GM19463 (cell line): ENCODE results near the gene CRTC1.
"Not testable (repeated sequence)": the region's sequence is repeated elsewhere in the genome, so short reads cannot be mapped to it uniquely, and the experiment has no call there.

ENCODE experiments used
- ATAC-seq: cut with Tn5 transposase; IDR thresholded peaks from one replicate; pipeline ENCODE4 v1.9.1; 2021; ENCODE audit warnings: mild to moderate bottlenecking, moderate library complexity; ENCODE audit not compliant: unreplicated experiment

Gene CRTC1

DNA sequence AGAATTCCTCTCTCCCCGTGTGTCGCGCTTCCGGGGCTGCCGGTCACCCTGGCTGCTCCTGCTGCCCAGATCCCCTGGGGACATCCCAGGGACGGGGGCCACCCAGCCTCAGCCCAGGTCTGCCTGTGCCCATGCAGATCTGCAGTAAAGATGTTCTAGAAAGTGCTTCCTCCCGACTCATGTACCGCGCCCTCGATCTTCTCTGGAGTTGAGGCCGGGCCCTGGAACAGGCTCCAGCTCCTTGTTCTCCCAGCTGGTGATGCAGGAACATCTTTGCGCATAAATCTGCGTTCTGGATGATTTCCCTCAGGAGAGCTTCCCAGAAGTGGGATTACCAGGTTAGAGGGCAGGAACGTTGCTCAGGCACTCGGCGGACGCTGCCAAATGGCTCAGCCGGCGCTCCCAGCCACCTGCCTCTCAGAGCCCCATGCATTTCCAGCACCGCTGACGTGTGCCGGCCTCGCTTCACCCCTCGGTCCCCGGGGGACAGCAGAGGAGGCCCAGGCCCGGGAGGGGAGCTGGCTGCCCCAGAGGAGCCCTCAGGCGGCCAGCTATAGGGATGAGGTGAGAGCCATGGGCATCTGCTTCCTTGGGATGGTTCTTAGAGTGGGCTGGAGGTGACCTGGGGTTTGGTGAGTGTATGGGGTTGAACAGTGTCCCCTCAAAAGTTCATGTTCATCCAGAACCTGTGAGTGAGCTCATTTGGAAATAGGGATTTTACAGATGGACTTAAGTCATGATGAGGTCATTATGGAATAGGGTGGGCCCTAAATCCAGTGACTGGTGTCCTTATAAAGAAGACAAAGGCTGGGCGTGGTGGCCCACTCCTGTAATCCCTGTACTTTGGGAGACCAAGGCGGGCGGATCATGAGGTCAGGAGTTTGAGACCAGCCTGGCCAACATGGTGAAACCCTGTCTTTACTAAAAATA is 42.6 kb downstream of the CRTC1 start:
- ATAC-seq = no peak

DNA sequence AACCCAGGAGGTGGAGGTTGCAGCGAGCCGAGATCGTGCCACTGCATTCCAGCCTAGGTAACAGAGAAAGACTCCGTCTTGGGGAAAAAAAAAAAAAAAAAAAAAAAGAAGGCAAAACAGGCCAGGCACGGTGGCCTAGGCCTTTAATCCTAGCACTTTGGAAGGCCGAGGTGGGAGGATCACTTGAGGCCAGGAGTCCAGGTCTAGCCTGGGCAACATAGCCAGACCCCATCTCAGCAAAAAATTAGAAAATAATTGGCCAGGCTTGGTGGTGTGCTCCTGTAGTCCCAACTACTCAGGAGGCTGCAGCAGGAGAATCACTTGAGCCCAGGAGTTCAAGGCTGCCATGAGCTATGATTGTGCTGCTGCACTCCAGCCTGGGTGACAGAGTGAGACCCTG is 43.4 kb downstream of the CRTC1 start:
- ATAC-seq = no peak

- not testable (repeated sequence) for ATAC-seq
Measured at GRCh38 chr19:18727602-18728001, 44.1 kb downstream of the CRTC1 start.

DNA sequence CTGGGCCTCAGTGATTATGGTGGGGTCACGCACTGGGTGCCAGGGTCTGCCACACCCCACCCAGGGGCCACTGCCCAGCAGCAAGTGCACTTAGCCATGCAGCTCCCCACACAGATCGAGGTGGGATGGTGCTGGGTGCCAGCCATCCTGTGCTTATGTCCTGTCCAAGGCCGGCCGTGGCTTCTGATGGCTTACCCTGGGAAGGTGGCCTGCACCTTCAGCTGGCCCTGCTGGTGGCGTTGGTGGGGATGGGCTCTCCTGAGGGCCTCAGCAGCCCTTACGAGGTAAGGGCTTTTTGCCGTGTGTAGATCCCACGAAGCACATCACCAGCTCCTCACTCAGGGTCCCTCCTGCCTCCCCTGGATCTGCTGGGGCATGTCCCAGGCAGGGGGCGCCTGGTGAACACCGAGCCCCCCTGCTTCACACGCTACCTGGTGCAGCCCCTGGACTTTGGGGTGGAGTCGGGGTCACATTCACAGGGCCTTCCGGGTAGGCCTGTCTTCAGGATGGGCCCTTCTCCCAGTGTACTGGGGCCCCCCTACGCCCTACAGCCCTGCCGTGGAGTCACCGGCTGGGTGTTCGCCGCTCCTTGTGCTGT is 46.6 kb downstream of the CRTC1 start:
- ATAC-seq = no peak

DNA sequence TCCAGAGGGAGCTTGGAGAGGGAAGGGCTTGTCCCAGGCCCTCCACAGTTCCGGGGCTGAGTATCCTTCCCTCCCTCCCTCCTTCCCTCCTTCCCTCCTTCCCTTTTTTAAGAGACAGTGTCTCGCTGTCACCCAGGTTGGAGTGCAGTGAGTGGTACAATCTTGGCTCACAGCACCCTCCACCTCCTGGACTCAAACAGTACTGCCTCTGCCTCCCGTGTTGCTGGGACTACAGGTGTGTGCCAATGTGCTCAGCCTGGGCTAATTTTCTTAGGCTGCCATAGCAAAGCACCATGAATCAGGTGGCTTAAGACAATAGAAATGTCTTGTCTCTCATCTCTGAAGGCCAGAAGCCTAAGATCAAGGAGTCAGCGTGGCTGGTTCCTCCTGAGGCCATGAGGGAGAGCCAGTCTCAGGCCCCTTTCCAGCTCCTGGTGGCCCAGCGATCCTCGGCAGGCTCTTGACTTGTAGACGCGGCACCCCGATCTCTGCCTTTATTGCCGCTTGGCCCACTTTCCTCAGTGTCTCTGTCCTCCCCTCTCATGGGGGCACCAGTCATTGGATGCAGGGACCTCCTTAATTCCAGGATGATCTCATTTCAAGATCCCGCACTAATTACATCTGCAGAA is 47.5 kb downstream of the CRTC1 start:
- ATAC-seq = no peak

DNA sequence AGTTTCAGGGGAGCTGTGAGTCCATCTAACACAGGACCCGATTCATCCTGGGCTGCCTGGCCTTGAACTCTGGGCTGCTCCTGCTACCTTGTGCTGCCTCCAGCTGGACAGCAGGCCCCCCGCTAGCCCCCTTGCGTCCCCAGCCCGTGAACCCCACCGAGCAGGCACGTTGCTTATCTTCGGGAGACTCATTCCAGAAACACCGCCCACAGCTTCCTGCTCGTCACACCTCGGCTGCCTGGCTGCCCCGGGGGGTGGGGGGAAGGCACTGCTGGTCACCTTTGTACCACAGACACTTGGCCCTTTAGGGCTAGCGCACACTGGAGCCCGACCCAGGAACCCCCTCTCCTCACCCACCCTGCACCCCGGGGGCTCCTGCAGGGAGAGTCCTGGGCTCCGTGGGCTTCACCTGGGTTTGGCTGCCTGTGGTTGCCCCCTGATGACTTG is 48.1 kb downstream of the CRTC1 start:
- no peak for ATAC-seq

- ATAC-seq = no peak
Measured at GRCh38 chr19:18733196-18733647, 49.7 kb downstream of the CRTC1 start.

DNA sequence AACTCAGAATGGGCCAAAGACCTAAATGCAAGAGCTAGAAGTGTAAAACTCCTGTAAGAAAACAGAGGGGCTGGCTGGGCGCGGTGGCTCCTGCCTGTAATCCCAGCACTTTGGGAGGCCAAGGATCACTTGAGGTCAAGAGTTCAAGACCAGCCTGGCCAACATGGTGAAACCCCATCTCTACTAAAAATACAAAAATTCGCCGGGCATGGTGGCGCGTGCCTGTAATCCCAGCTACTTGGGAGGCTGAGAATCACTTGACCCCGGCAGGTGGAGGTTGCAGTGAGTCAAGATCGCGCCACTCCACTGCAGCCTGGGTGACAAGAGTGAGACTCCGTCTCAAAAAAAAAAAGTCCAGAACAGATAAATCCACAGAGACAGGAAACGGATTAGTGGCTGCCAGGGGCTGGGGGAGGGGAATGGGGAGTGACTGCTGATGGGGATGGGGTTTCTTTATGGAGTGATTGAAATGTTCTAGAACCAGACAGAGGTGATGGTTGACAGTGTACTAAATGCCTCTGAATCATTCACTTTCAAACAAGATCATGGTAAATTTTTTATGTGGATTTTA is 50.4 kb downstream of the CRTC1 start:
- ATAC-seq = not testable (repeated sequence)

DNA sequence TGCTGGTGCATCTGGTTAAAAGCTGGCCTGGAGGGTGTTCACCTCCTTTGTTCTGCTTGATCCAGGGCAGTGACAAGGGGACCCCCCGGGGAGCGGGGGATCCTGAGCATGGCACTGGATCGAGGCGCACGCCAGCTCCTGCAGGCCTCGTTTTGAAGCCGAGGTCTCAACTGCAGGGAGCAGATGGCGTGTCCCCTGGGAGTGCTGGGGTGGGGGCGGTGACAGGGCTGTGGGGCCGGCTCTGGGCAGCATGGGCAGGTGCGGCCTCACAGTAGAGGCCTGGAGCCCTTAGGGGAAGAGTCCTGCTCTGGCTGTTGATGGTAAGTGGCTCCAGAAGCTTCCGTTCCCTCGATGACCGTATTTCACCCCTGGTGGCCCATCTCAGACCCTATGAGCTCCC is 51.8 kb downstream of the CRTC1 start:
- no peak for ATAC-seq

- ATAC-seq = no peak
Measured at GRCh38 chr19:18735752-18736151, 52.3 kb downstream of the CRTC1 start.

DNA sequence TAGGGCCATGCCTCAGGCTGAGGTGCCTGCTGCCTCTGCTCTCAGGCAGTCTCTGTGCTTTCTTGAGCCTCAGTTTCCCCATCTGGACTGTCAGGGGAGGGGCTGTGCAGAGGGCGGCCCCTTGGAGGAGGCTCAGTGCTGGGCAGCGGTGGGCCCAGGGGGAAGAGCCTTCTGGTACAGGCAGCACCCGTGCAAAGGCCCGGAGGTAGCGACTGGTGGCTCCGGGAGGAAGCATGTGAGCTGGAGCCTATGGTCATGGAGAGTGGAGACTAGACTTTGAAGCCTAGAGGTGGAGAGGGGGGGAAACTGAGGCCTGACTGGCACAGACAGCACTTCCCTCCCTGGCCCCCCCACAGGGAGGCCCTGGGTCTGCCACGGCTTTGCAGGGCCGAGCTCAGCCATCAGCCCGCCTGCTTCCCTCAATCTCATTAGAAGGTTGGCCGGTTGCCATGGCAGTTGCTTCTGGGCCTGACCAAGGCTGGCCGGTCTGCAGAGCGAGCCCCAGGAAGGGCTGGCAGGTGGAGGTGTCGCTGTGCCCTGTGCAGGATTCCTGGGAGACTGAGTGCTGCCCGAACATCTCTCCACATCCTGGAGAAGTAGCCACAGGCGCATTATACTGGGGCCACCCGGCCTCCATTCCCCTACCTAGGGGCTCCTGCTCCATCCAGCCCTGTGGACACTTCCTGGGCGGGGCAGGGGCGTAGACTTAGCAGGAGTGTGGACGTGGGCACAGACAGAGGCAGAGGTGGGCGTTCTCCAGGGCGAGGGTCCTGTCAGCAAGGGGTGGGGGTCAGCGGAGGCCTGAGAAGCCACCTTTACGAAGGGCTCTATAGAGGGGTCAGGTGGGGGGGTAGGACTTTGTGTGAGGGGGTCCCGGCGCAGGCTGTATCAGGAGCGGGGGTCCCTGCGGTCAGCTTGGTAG is 53.2 kb downstream of the CRTC1 start:
- no peak for ATAC-seq

- no peak for ATAC-seq
Measured at GRCh38 chr19:18737337-18737953, 54.0 kb downstream of the CRTC1 start.

GRCh38 chr19:18737954-18738351 is 54.5 kb downstream of the CRTC1 start:
- no peak for ATAC-seq

DNA sequence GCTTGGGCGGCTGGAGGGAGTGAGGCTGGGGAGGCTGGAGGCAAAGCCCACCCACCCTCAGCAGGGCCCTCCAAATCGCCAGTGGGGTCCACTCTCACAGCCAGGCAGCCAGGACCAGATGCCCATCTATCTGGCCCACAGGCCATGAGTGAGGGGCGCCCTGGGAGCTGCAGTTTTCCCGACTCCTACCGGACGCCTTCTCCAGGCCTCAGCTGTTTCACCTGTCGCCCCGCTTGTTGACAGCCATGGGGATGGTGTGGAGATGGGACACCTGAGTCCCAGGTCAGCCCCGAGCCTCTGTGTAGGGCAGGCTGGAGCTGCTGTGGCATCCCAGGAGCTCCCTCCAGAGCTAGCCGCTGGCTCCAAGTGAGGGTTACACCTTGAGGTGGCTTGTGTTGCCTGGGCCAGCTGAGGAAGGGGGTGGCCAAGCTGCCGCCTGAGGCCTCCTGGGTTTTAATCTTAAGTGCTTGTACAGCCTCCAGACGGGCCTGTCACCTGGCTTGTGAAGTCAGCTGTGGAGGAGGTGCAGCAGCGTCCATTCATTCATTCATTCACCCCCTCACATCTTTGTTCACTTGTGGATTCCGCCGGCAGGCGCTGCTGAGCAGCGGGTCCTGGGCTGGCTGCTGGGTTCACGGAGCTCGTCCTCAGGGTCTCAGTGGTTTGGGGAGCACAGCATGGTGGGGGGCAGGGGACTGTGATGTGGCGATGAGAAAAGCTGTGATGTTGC is 55.6 kb downstream of the CRTC1 start:
- ATAC-seq = no peak

- no peak for ATAC-seq
Measured at GRCh38 chr19:18741124-18742121, 57.9 kb downstream of the CRTC1 start.

- no peak for ATAC-seq
Measured at GRCh38 chr19:18742324-18742723, 58.8 kb downstream of the CRTC1 start.

DNA sequence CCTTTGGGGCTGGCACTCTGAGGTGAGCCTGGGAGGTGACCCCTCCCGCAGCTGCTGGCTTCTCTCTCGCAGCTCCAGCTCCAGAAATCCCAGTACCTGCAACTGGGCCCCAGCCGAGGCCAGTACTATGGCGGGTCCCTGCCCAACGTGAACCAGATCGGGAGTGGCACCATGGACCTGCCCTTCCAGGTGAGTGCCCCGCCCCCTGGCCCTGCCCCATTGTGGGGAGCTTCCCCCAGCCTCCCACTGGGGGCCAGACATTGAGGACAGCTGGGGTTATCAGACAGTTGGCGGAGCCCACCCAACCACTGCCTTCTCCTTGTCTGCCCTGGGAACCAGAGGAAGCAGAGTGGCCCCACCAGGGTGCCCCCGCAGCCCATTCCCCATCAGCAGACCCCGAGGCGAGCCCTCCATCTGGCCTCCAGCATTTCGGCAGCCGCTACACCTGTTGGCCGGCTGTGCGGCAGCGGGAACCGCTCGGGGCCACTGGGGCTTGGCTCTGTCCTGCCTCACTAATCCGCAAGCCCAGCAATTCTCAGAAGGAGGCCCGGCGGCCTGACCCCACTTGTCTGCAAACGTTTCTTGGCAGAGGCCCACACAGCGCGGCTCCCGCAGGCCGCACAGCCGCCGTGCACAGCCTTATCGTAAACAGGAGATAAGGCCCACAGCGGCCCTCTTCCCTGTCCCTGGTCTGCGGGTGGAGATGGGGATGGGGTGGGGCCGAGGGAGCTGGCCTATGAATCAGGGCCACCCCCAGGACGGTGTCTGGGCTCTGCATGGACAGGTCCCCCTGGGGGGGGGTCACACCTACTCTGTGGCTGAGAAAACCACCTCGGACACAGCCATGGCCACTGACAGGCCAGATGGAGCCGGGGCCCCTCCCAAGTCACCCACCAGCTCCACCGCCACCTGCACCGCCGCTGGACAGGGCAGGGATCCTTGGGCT is 59.6 kb downstream of the CRTC1 start:
- no peak for ATAC-seq
